ENCODE results near the gene NT5DC4.
A peak's percentile ranks its signal among the peaks of the same experiment; 100 is the strongest.

The NT5DC4 gene

GRCh38 chr2:112751451-112752197 is 30.8 kb downstream of the NT5DC4 start:
- Histone ChIP-seq H3K4me3 (ENCODE audit: low read depth in 1 of 2, low read length in 2 of 2) (no peak overlapping the region), H3K9me3 (ENCODE audit: control insufficient read depth in 1 of 2, low read length in 2 of 2) (no peaks in the 10 kb centered on the region), H3K36me3 (ENCODE audit: control insufficient read depth in 1 of 2, insufficient read depth in 2 of 2, low read length in 2 of 2) (peaks cover 2 to 8% of the 10 kb centered on the region in 2 donors), H3K4me1 (ENCODE audit: control insufficient read depth in 1 of 2, insufficient read depth in 2 of 2, low read length in 2 of 2) (peaks cover 3 to 7% of the 10 kb centered on the region in 2 donors), H3K27me3 (ENCODE audit: control insufficient read depth in 1 of 2, insufficient read depth in 2 of 2, low read length in 2 of 2) (no peaks in the 10 kb centered on the region), H3K9ac (ENCODE audit: low read depth in 1 of 2, low read length in 2 of 2) (no peak overlapping the region), H3K27ac (ENCODE audit: low read depth, low read length) (no peak overlapping the region)

GRCh38 chr2:112752667-112753066 is 31.8 kb downstream of the NT5DC4 start:
- no peak overlapping the region for H3K9ac ChIP-seq (ENCODE audit: low read depth in 1 of 2, low read length in 2 of 2)
- no peaks in the 10 kb centered on the region for H3K27me3 ChIP-seq (ENCODE audit: control insufficient read depth in 1 of 2, insufficient read depth in 2 of 2, low read length in 2 of 2)
- no peaks in the 10 kb centered on the region for H3K9me3 ChIP-seq (ENCODE audit: control insufficient read depth in 1 of 2, low read length in 2 of 2)
- no peak overlapping the region for H3K27ac ChIP-seq (ENCODE audit: low read depth, low read length)
- H3K4me3 ChIP-seq (ENCODE audit: low read depth in 1 of 2, low read length in 2 of 2), result no peak overlapping the region
- peaks cover 2 to 8% of the 10 kb centered on the region in 2 donors for H3K36me3 ChIP-seq (ENCODE audit: control insufficient read depth in 1 of 2, insufficient read depth in 2 of 2, low read length in 2 of 2)
- peaks cover 3 to 7% of the 10 kb centered on the region in 2 donors for H3K4me1 ChIP-seq (ENCODE audit: control insufficient read depth in 1 of 2, insufficient read depth in 2 of 2, low read length in 2 of 2)

GRCh38 chr2:112754564-112754963 is 33.7 kb downstream of the NT5DC4 start:
- H3K36me3 ChIP-seq (ENCODE audit: control insufficient read depth in 1 of 2, insufficient read depth in 2 of 2, low read length in 2 of 2), result peaks cover 2 to 8% of the 10 kb centered on the region in 2 donors
- H3K27ac ChIP-seq (ENCODE audit: low read depth, low read length), result no peak overlapping the region

GRCh38 chr2:112755444-112755843 is 34.6 kb downstream of the NT5DC4 start:
- no peak overlapping the region for H3K4me3 ChIP-seq (ENCODE audit: low read depth in 1 of 2, low read length in 2 of 2)
- H3K9ac ChIP-seq (ENCODE audit: low read depth in 1 of 2, low read length in 2 of 2), result no peak overlapping the region
- H3K4me1 ChIP-seq (ENCODE audit: control insufficient read depth in 1 of 2, insufficient read depth in 2 of 2, low read length in 2 of 2), result peaks cover 3 to 4% of the 10 kb centered on the region in 2 donors
- H3K27ac ChIP-seq (ENCODE audit: low read depth, low read length), result no peak overlapping the region
- no peaks in the 10 kb centered on the region for H3K27me3 ChIP-seq (ENCODE audit: control insufficient read depth in 1 of 2, insufficient read depth in 2 of 2, low read length in 2 of 2)
- peaks cover 2 to 8% of the 10 kb centered on the region in 2 donors for H3K36me3 ChIP-seq (ENCODE audit: control insufficient read depth in 1 of 2, insufficient read depth in 2 of 2, low read length in 2 of 2)
- no peaks in the 10 kb centered on the region for H3K9me3 ChIP-seq (ENCODE audit: control insufficient read depth in 1 of 2, low read length in 2 of 2)

More at GRCh38 chr2:112754564-112754963, 33.7 kb downstream of the NT5DC4 start:
- Histone ChIP-seq H3K9ac (ENCODE audit: low read depth in 1 of 2, low read length in 2 of 2) (no peak overlapping the region), H3K4me1 (ENCODE audit: control insufficient read depth in 1 of 2, insufficient read depth in 2 of 2, low read length in 2 of 2) (peaks cover 3 to 7% of the 10 kb centered on the region in 2 donors), H3K27me3 (ENCODE audit: control insufficient read depth in 1 of 2, insufficient read depth in 2 of 2, low read length in 2 of 2) (no peaks in the 10 kb centered on the region), H3K9me3 (ENCODE audit: control insufficient read depth in 1 of 2, low read length in 2 of 2) (no peaks in the 10 kb centered on the region), H3K4me3 (ENCODE audit: low read depth in 1 of 2, low read length in 2 of 2) (no peak overlapping the region)

- Histone ChIP-seq H3K36me3 (ENCODE audit: control insufficient read depth in 1 of 2, insufficient read depth in 2 of 2, low read length in 2 of 2) (peaks cover 2 to 8% of the 10 kb centered on the region in 2 donors), H3K9ac (ENCODE audit: low read depth in 1 of 2, low read length in 2 of 2) (no peak overlapping the region), H3K9me3 (ENCODE audit: control insufficient read depth in 1 of 2, low read length in 2 of 2) (no peaks in the 10 kb centered on the region), H3K4me1 (ENCODE audit: control insufficient read depth in 1 of 2, insufficient read depth in 2 of 2, low read length in 2 of 2) (peaks cover 3 to 4% of the 10 kb centered on the region in 2 donors), H3K27ac (ENCODE audit: low read depth, low read length) (no peak overlapping the region), H3K27me3 (ENCODE audit: control insufficient read depth in 1 of 2, insufficient read depth in 2 of 2, low read length in 2 of 2) (no peaks in the 10 kb centered on the region), H3K4me3 (ENCODE audit: low read depth in 1 of 2, low read length in 2 of 2) (no peak overlapping the region)
Measured at GRCh38 chr2:112756207-112756606, 35.4 kb downstream of the NT5DC4 start.

- H3K36me3 ChIP-seq (ENCODE audit: control insufficient read depth in 1 of 2, insufficient read depth in 2 of 2, low read length in 2 of 2), result peaks cover 2 to 8% of the 10 kb centered on the region in 2 donors
- H3K27me3 ChIP-seq (ENCODE audit: control insufficient read depth in 1 of 2, insufficient read depth in 2 of 2, low read length in 2 of 2), result no peaks in the 10 kb centered on the region
- H3K4me1 ChIP-seq (ENCODE audit: control insufficient read depth in 1 of 2, insufficient read depth in 2 of 2, low read length in 2 of 2), result no peaks in the 10 kb centered on the region
- H3K4me3 ChIP-seq (ENCODE audit: low read depth in 1 of 2, low read length in 2 of 2), result no peak overlapping the region
- H3K9me3 ChIP-seq (ENCODE audit: control insufficient read depth in 1 of 2, low read length in 2 of 2), result no peaks in the 10 kb centered on the region
- H3K9ac ChIP-seq (ENCODE audit: low read depth in 1 of 2, low read length in 2 of 2), result no peak overlapping the region
- no peak overlapping the region for H3K27ac ChIP-seq (ENCODE audit: low read depth, low read length)
Measured at GRCh38 chr2:112757265-112757664, 36.4 kb downstream of the NT5DC4 start.

GRCh38 chr2:112758711-112759110 is 37.9 kb downstream of the NT5DC4 start:
- H3K36me3 ChIP-seq (ENCODE audit: control insufficient read depth in 1 of 2, insufficient read depth in 2 of 2, low read length in 2 of 2), result peaks cover 1 to 8% of the 10 kb centered on the region in 2 donors
- H3K4me3 ChIP-seq (ENCODE audit: low read depth in 1 of 2, low read length in 2 of 2), result no peak overlapping the region
- no peak overlapping the region for H3K27ac ChIP-seq (ENCODE audit: low read depth, low read length)
- no peaks in the 10 kb centered on the region for H3K9me3 ChIP-seq (ENCODE audit: control insufficient read depth in 1 of 2, low read length in 2 of 2)
- H3K27me3 ChIP-seq (ENCODE audit: control insufficient read depth in 1 of 2, insufficient read depth in 2 of 2, low read length in 2 of 2), result no peaks in the 10 kb centered on the region
- peaks cover 1 to 5% of the 10 kb centered on the region in 2 donors for H3K4me1 ChIP-seq (ENCODE audit: control insufficient read depth in 1 of 2, insufficient read depth in 2 of 2, low read length in 2 of 2)
- H3K9ac ChIP-seq (ENCODE audit: low read depth in 1 of 2, low read length in 2 of 2), result no peak overlapping the region

- H3K9me3 ChIP-seq (ENCODE audit: control insufficient read depth in 1 of 2, low read length in 2 of 2), result no peaks in the 10 kb centered on the region
- peaks cover 12 to 13% of the 10 kb centered on the region in 2 donors for H3K4me1 ChIP-seq (ENCODE audit: control insufficient read depth in 1 of 2, insufficient read depth in 2 of 2, low read length in 2 of 2)
- no peak overlapping the region for H3K9ac ChIP-seq (ENCODE audit: low read depth in 1 of 2, low read length in 2 of 2)
- peaks cover 0 to 8% of the 10 kb centered on the region in 2 donors for H3K36me3 ChIP-seq (ENCODE audit: control insufficient read depth in 1 of 2, insufficient read depth in 2 of 2, low read length in 2 of 2)
- no peak overlapping the region for H3K4me3 ChIP-seq (ENCODE audit: low read depth in 1 of 2, low read length in 2 of 2)
- no peak overlapping the region for H3K27ac ChIP-seq (ENCODE audit: low read depth, low read length)
- H3K27me3 ChIP-seq (ENCODE audit: control insufficient read depth in 1 of 2, insufficient read depth in 2 of 2, low read length in 2 of 2), result no peaks in the 10 kb centered on the region
Measured at GRCh38 chr2:112760149-112760548, 39.3 kb downstream of the NT5DC4 start.

GRCh38 chr2:112762276-112762675 is 41.5 kb downstream of the NT5DC4 start:
- Histone ChIP-seq H3K9ac (ENCODE audit: low read depth in 1 of 2, low read length in 2 of 2) (no peak overlapping the region), H3K27ac (ENCODE audit: low read depth, low read length) (no peak overlapping the region), H3K27me3 (ENCODE audit: control insufficient read depth in 1 of 2, insufficient read depth in 2 of 2, low read length in 2 of 2) (no peaks in the 10 kb centered on the region), H3K36me3 (ENCODE audit: control insufficient read depth in 1 of 2, insufficient read depth in 2 of 2, low read length in 2 of 2) (no peaks in the 10 kb centered on the region), H3K4me3 (ENCODE audit: low read depth in 1 of 2, low read length in 2 of 2) (no peak overlapping the region), H3K9me3 (ENCODE audit: control insufficient read depth in 1 of 2, low read length in 2 of 2) (no peaks in the 10 kb centered on the region), H3K4me1 (ENCODE audit: control insufficient read depth in 1 of 2, insufficient read depth in 2 of 2, low read length in 2 of 2) (peaks cover 14% of the 10 kb centered on the region in 2 donors)

- H3K27ac ChIP-seq (ENCODE audit: low read depth, low read length), result no peak within 1 kb of the TSS
- peaks cover 14 to 17% of the 10 kb centered on the region in 2 donors for H3K4me1 ChIP-seq (ENCODE audit: control insufficient read depth in 1 of 2, insufficient read depth in 2 of 2, low read length in 2 of 2)
- no peaks in the 10 kb centered on the region for H3K36me3 ChIP-seq (ENCODE audit: control insufficient read depth in 1 of 2, insufficient read depth in 2 of 2, low read length in 2 of 2)
- H3K9ac ChIP-seq (ENCODE audit: low read depth in 1 of 2, low read length in 2 of 2), result peak within 1 kb of the TSS; percentile 42 to 59
- H3K27me3 ChIP-seq (ENCODE audit: control insufficient read depth in 1 of 2, insufficient read depth in 2 of 2, low read length in 2 of 2), result no peaks in the 10 kb centered on the region
- H3K4me3 ChIP-seq (ENCODE audit: low read depth in 1 of 2, low read length in 2 of 2), result peak within 1 kb of the TSS; percentile 80 to 84
- H3K9me3 ChIP-seq (ENCODE audit: control insufficient read depth in 1 of 2, low read length in 2 of 2), result no peaks in the 10 kb centered on the region
Measured at GRCh38 chr2:112764071-112765044, 43.5 kb downstream of the NT5DC4 start, which contains the start of gene CKAP2L. TSS of gene CKAP2L (minus strand) at chr2:112764609. CDS start at chr2:112764598, 11 bp downstream.
